ENCODE measurements around the gene GORASP2.

- TF ChIP-seq, protein P1, sequence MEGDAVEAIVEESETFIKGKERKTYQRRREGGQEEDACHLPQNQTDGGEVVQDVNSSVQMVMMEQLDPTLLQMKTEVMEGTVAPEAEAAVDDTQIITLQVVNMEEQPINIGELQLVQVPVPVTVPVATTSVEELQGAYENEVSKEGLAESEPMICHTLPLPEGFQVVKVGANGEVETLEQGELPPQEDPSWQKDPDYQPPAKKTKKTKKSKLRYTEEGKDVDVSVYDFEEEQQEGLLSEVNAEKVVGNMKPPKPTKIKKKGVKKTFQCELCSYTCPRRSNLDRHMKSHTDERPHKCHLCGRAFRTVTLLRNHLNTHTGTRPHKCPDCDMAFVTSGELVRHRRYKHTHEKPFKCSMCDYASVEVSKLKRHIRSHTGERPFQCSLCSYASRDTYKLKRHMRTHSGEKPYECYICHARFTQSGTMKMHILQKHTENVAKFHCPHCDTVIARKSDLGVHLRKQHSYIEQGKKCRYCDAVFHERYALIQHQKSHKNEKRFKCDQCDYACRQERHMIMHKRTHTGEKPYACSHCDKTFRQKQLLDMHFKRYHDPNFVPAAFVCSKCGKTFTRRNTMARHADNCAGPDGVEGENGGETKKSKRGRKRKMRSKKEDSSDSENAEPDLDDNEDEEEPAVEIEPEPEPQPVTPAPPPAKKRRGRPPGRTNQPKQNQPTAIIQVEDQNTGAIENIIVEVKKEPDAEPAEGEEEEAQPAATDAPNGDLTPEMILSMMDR (IDR thresholded peaks at IDR 0.05) = no peak
- no peak for TF ChIP-seq POLR2A (IDR thresholded peaks at IDR 0.05)
Observed at GRCh38 chr2:170968205-170969003, 39.4 kb downstream of the GORASP2 start.

All from Peyer's patch (tissue), 4 donors.